Activated B cell treated with CpG ODN at 0.5 μM for 24 hours (primary cell): ENCODE results near the gene SLC35F2. TPM values are rescaled to one million over a fixed set of nuclear protein-coding genes. Genes with fewer than 3 reads are reported as not detected.

Experiments
- ATAC-seq: fragments of 200-7000 bp; cut with Tn5 transposase; one replicate; pipeline ENCODE4 v1.10.0; 2021; ENCODE audit warnings: low read depth, mild to moderate bottlenecking, moderate library complexity
- CTCF ChIA-PET: fragments of 350-600 bp; sonication (Branson Sonifier 250); formaldehyde crosslinking; loops from one replicate; lab custom pipeline; 2021; ENCODE audit warnings: antibody characterized with exemption; lab: Charles Lee
- POLR2A ChIA-PET: fragments of 350-600 bp; sonication (Branson Sonifier 250); formaldehyde crosslinking; loops from one replicate; lab custom pipeline; 2021; ENCODE audit warnings: antibody characterized with exemption; lab: Charles Lee
- DNase-seq: peaks from one replicate; pipeline ENCODE4 v3.0.0; 2022
- H3K27ac Mint-ChIP-seq: one replicate; pipeline ENCODE4 v1.8.0; 2020; ENCODE audit warnings: mixed read lengths
- H3K27me3 Mint-ChIP-seq: one replicate; pipeline ENCODE4 v1.8.0; 2021; ENCODE audit warnings: mixed read lengths
- H3K36me3 Mint-ChIP-seq: one replicate; pipeline ENCODE4 v1.8.0; 2021; ENCODE audit warnings: low read depth, mixed read lengths
- H3K4me1 Mint-ChIP-seq: one replicate; pipeline ENCODE4 v1.8.0; 2021; ENCODE audit warnings: mixed read lengths
- H3K4me3 Mint-ChIP-seq: one replicate; pipeline ENCODE4 v1.8.0; 2020; ENCODE audit warnings: mild to moderate bottlenecking, mixed read lengths
- H3K9me3 Mint-ChIP-seq: one replicate; pipeline ENCODE4 v1.8.0; 2020; ENCODE audit warnings: mixed read lengths
- intact Hi-C: fragments of 100-400 bp; cut with micrococcal nuclease; formaldehyde crosslinking; loops from one replicate; pipeline ENCODE4 v1.15.1; 2024
- total RNA-seq: library from RNA; stranded (reverse); gene quantifications from 2 replicates; pipeline ENCODE4 v1.2.3, GENCODE V29; 2022
- TF ChIP-seq, protein P1 (sequence below): fragments of 200-600 bp; IDR thresholded peaks from one replicate; pipeline ENCODE4 v1.8.0; 2022; ENCODE audit warnings: antibody characterized with exemption, mild to moderate bottlenecking

The SLC35F2 gene
- total RNA-seq, 1 donor from 2014 or later, result 21.9 TPM

DNA sequence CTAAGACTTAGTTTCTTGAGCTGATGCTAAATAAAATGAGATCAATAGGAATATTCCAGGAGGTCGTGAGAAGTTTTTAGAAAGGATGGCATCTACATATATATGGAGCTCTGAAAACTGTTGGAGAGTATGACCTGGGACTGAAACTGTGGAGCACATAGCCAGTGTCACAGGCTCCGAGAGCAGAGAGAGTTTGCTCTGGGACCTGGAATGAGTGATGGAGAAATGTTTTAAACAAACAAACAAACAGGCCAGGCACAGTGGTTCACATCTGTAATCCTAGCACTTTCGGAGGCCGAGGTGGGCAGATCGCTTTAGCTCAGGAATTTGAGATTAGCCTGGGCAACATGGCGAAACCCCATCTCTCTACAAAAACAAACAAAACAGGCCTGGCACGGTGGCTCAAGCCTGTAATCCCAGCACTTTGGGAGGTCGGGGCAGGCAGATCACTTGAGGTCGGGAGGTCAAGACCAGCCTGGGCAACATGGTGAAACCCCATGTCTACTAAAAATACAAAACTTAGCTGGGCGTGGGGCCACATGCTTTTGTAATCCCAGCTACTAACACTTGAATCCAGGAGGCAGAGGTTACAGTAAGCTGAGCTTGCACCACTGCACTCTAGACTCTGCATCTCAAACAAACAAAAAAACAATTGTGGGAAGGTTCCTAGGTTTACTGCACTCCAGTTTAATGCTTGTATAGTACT is 67.1 kb downstream of the SLC35F2 start:
- Mint-ChIP-seq H3K4me1 (no peaks in the 10 kb centered on the region), H3K36me3 (peaks cover 58% of the 10 kb centered on the region), H3K27ac (no peak overlapping the region), H3K4me3 (no peak overlapping the region), H3K27me3 (no peaks in the 10 kb centered on the region), H3K9me3 (peaks cover 9% of the 10 kb centered on the region)
- ATAC-seq (no peak), DNase-seq (no peak)
- intact Hi-C loops, result no loop called here
- ChIA-PET CTCF (no interaction called here), POLR2A (no interaction called here)
- TF ChIP-seq, protein P1, sequence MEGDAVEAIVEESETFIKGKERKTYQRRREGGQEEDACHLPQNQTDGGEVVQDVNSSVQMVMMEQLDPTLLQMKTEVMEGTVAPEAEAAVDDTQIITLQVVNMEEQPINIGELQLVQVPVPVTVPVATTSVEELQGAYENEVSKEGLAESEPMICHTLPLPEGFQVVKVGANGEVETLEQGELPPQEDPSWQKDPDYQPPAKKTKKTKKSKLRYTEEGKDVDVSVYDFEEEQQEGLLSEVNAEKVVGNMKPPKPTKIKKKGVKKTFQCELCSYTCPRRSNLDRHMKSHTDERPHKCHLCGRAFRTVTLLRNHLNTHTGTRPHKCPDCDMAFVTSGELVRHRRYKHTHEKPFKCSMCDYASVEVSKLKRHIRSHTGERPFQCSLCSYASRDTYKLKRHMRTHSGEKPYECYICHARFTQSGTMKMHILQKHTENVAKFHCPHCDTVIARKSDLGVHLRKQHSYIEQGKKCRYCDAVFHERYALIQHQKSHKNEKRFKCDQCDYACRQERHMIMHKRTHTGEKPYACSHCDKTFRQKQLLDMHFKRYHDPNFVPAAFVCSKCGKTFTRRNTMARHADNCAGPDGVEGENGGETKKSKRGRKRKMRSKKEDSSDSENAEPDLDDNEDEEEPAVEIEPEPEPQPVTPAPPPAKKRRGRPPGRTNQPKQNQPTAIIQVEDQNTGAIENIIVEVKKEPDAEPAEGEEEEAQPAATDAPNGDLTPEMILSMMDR, result no peak

DNA sequence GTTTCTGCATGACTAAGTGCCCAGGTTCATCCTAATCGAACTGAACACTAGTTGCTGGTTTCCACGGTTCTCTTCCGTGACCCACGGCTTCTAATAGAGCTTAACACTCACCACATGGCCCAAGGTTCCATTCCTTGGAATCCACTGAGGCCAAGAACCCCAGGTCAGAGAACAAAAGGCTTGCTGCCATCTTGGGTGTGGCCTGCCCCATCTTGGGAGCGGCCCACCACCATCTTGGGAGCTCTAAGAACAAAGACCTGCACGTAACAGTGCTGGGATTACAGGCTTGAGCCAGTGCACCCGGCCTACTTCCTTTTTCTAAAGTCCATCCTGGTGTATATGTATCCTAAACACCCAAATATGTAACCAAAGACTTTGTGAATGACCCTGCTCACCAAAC is 68.8 kb downstream of the SLC35F2 start:
- Mint-ChIP-seq H3K4me3 (no peak overlapping the region), H3K36me3 (peaks cover 41% of the 10 kb centered on the region), H3K27ac (no peak overlapping the region), H3K27me3 (no peaks in the 10 kb centered on the region), H3K4me1 (no peaks in the 10 kb centered on the region), H3K9me3 (peaks cover 2% of the 10 kb centered on the region)
- ATAC-seq, result no peak
- POLR2A ChIA-PET, result no interaction called here
- CTCF ChIA-PET, result no interaction called here
- no peak for DNase-seq
- intact Hi-C loops, result no loop called here
- TF ChIP-seq, protein P1, result no peak

DNA sequence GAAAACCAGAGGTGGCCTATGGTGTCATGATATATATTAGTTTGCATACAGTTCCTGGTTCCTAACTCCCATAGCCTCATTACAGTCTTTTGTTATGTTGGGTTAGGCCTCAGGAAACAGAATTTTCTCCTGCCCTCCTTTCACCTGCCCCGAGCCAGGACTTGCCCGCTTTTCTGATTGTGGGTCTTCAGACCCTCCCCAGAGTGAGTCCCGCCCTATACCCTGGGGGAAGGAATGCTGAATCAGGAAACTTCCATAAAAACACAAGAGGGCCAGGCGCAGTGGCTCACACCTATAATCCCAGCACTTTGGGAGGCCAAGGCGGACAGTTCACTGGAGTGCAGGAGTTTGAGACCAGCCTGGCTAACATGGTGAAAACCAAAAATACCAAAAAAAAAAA is 70.9 kb downstream of the SLC35F2 start:
- no peaks in the 10 kb centered on the region for H3K9me3 Mint-ChIP-seq
- ChIA-PET POLR2A (no interaction called here), CTCF (no interaction called here)
- ATAC-seq (no peak), DNase-seq (no peak)
- H3K4me1 Mint-ChIP-seq, result no peaks in the 10 kb centered on the region
- intact Hi-C loops, result no loop called here
- TF ChIP-seq, protein P1, result no peak
- no peak overlapping the region for H3K4me3 Mint-ChIP-seq
- no peak overlapping the region for H3K27ac Mint-ChIP-seq
- peaks cover 22% of the 10 kb centered on the region for H3K36me3 Mint-ChIP-seq
- peaks cover 3% of the 10 kb centered on the region for H3K27me3 Mint-ChIP-seq

DNA sequence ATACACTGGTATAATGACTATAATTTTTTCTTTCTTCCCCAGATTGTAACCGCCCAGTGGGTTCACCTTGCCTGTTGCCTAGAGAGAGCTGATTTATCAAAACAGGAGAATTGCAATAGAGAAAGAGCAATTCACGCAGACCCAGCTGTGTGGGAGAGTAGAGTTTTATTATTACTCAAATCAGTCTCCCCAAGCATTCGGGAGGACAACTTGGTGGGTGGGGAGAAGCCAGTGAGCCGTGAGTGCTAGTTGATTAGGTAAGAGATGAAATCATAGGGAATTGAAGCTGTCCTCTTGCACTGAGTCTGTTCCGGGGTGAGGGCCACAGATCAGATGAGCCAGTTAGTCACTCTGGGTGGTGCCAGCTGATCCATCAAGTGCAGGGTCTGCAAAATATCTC is 73.2 kb downstream of the SLC35F2 start:
- TF ChIP-seq, protein P1, result no peak
- H3K9me3 Mint-ChIP-seq, result no peaks in the 10 kb centered on the region

DNA sequence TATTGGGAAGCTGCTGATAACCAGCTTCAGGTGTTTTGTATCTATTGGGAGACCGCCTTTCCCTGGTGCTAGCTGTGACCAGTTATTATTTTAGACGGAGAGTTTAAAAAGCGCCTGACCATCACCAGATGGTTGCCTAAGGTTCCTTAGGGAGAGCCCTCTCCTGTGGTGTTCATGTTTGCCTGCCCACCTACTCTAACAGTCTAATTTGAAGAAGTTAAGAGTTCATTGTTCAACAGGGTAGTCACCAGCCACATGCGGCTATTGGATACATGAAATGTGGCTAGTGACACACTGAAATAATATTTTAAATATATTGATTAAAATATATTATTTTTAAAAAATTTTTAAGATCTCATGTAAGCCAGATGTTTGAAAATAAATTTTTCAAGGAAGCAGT is 75.5 kb downstream of the SLC35F2 start:
- no peaks in the 10 kb centered on the region for H3K36me3 Mint-ChIP-seq
- H3K27me3 Mint-ChIP-seq, result peaks cover 11% of the 10 kb centered on the region
- intact Hi-C loops, result no loop called here
- H3K4me3 Mint-ChIP-seq, result no peak overlapping the region
- ChIA-PET CTCF (interaction anchor here (1.2 kb wide), 1 partner anchor 14 kb away, joined by 4 read pairs; no protein-coding TSS in a partner anchor), POLR2A (no interaction called here)
- no peaks in the 10 kb centered on the region for H3K4me1 Mint-ChIP-seq
- ATAC-seq, result no peak
- TF ChIP-seq, protein P1, result no peak
- H3K9me3 Mint-ChIP-seq, result no peaks in the 10 kb centered on the region
- H3K27ac Mint-ChIP-seq, result no peak overlapping the region
- no peak for DNase-seq

More for the DNA sequence above, 73.2 kb downstream of the SLC35F2 start:
- intact Hi-C loops, result no loop called here
- Mint-ChIP-seq H3K27ac (no peak overlapping the region), H3K4me1 (no peaks in the 10 kb centered on the region), H3K27me3 (peaks cover 9% of the 10 kb centered on the region), H3K4me3 (no peak overlapping the region), H3K36me3 (peaks cover 3% of the 10 kb centered on the region)
- no peak for DNase-seq
- POLR2A ChIA-PET, result no interaction called here
- no peak for ATAC-seq
- CTCF ChIA-PET, result no interaction called here
